UCSD-AML1 (cell line): Measurements from ENCODE around the gene RANBP1.

Experiments used
- DNase-seq: peaks from one replicate; lab custom pipeline; 2025; ENCODE audit not compliant: unreplicated experiment; lab: John Stamatoyannopoulos, UW

Gene RANBP1

GRCh38 chr22:20135806-20136602 is 20.1 kb downstream of the RANBP1 start:
- no peak for DNase-seq

GRCh38 chr22:20136603-20136873 is 20.6 kb downstream of the RANBP1 start:
- no peak for DNase-seq

DNA sequence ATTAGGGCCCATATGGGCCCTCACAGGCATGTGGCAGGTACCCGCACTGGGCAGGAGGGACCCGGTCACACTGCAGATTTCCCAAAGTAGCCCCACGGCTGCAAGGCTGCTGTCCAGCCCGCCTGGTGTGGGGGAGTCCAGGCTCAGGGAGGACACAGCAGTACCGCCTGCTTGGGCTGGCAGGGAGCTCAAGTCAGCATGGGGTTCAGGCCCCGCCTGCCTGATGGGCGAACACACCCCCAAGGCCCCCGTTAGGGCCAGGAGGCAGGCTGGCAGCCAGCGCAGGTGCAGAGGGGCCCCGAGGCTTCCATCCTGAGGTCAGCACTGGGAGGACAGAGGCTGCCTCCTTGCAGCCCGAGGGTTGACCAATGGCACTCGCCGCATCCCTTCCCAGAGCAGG is 21.2 kb downstream of the RANBP1 start:
- DNase-seq: no peak

GRCh38 chr22:20137671-20138416 is 21.9 kb downstream of the RANBP1 start:
- DNase-seq: peak; percentile 47

DNA sequence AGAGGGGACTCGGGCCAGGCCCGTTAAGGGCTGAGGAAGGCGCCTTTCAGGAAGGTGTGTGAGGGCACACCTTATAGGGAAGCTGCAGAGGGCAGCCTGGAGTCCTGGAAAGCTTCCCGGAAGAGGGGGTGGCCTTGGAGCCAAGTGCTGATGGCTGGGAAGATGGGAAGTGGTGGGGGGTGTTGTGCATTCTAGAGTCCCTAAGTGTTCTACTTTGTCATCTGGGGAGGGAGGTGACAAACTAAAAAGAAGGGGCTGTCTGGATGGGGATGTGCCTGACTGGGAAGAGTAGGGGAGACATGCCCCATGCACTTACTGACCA is 22.5 kb downstream of the RANBP1 start:
- DNase-seq: no peak

DNA sequence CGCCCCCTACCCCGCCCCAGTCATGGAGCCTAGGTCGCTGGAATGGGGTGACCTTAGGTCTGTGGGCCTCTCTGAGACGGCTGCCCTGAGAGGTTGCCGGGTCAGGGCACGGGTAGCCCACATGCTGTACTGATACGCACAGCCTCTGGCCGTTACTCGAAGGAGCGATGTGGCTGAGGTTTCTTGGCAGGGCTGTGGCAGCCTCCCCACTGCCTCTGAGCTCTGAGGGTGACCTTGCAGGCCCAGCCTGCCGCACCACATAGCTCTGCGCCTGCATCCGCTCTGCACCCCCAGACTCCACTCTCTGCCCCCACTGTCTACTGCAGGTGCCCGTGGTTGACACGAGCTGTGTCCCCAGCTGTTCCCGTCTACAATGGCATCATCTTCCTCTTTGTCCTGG is 23.0 kb downstream of the RANBP1 start:
- no peak for DNase-seq

DNA sequence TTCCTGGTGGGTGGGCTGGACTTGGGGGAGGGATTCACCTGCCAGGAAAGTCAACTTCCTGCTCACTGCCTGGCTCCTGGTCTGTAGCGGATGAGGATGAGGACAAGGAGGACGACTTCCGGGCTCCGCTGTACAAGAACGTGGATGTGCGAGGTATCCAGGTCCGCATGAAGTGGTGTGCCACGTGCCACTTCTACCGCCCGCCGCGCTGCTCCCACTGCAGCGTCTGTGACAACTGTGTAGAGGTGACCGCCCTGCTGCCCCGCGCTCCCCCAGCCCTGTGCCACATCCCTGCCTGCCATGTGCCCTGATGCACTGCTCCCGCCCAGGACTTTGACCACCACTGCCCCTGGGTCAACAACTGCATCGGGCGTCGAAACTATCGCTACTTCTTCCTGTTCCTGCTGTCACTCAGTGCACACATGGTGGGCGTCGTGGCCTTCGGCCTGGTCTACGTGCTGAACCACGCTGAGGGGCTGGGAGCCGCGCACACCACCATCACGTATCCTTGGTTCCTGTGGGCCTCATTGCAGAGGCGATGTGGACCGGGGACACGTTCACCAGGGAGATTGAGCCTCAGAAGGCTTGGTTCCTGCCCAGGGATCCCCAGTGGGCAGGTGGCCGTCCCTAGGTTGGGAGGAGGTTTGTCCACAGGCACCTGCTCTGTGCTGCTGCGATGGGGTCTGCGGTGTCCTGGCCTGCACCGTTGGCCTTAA is 23.6 kb downstream of the RANBP1 start:
- DNase-seq: no peak

GRCh38 chr22:20140107-20140445 is 24.2 kb downstream of the RANBP1 start:
- DNase-seq: no peak

DNA sequence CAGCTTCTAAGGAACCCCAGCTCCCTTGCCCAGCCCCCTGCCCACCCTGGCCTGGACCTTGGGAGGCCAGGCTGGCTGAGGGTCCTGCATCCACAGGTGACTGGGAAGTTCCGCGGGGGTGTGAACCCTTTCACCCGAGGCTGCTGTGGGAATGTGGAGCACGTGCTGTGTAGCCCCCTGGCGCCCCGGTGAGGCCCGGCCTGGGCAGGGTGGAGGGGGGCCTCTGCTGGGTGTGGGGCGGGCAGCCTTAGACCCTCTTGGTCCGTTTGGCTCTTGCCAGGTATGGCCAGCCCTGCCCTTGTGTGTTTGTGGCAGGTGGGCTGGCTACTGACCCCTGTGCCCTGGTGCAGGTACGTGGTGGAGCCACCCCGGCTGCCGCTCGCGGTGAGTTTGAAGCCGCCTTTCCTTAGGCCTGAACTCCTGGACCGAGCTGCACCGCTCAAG is 24.6 kb downstream of the RANBP1 start:
- no peak for DNase-seq

DNA sequence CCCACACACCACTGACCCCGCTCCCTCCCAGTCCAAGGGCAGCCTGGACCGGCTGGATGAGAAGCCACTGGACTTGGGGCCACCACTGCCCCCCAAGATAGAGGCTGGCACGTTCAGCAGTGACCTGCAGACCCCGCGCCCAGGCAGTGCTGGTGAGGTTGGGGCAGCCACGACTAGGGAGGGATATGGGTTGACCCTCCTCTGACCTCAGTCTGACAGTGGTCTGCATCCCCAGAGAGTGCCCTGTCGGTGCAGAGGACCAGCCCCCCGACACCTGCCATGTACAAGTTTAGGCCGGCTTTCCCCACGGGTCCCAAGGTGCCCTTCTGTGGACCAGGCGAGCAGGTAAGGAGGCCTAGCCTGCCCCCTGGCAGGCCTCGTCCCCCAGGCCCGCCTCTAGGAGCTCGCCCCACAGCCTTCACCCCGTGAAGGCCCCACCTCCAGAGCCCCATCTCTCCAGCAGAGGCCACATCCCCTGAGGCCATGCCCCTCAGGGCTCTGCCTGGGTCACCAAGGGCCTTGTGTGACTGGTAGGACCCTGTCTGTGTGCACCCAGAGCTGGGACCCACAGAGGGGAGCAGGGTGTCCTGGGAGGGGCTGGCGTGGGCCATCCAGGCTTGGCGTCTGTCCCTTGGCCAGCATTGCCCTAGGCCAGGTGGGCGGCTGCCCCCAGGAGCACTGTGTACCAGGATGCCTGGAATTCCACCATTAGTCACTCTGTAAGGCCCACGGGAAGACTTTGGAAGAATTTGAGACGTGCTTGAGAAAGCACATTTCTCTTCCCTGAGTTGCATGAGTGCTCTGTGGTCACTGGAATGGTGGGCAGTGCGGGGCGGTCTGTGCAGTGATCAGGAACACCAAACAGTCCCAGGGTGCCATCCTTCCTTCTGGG is 25.5 kb downstream of the RANBP1 start:
- DNase-seq: no peak

GRCh38 chr22:20142711-20143621 is 27.1 kb downstream of the RANBP1 start:
- no peak for DNase-seq

DNA sequence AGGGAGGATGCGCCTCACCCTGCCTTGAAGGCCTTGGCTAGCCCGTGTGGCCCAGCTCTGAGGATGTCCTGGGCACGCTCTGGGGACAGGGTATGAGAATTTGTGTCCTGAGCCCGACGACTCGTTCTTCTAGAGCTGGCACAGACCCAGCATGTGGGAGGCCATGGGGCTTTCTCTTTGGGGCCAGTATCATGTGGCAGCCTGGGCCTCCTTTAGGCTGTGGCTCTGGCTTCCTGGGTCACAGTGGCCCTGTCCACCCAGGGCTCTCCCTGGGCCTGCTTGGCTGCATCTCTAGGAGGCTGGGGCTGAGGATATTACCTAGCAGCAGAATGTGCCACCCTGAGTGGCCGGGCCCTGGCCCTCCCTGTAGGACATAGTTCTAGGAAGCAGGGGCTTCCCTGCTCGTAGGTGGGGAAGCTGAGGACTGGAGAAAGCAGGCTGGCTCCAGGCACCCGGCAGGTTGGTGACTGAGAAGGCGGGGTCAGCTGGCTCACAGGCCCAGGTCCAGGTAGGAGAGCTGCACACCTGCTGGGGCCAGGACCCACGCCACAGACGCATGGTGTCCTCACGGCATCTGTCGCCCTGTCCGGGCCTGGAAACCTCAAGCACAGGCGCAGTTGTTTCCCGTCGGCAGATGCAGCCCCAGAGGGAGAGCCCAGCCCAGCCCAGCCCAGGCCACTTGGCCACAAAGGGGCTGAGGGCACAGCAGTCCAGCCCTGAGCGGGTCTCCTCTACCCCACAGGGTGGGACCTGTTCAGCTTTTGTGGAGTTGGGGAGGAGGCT is 28.2 kb downstream of the RANBP1 start:
- DNase-seq: no peak

- DNase-seq: no peak
Measured at GRCh38 chr22:20145206-20145831, 29.4 kb downstream of the RANBP1 start.

- DNase-seq: no peak
Measured at GRCh38 chr22:20145832-20146223, 29.9 kb downstream of the RANBP1 start.

GRCh38 chr22:20146777-20147176 is 30.9 kb downstream of the RANBP1 start:
- DNase-seq: no peak

- no peak for DNase-seq
Measured at GRCh38 chr22:20147237-20147988, 31.5 kb downstream of the RANBP1 start.

GRCh38 chr22:20148414-20148813 is 32.5 kb downstream of the RANBP1 start:
- DNase-seq: no peak
